ENCODE data around the gene CGRRF1. TPM values are rescaled to one million over a fixed set of nuclear protein-coding genes. Genes with fewer than 3 reads are reported as not detected.
A peak's percentile ranks its signal among the peaks of the same experiment; 100 is the strongest.

CGRRF1 gene
- total and polyA plus RNA-seq, 9 of the 15 experiments (the other 6 are each of a cell fraction or from before 2014, with no cell fraction given): 2.8 to 15.8 (median 4.6) TPM

DNA sequence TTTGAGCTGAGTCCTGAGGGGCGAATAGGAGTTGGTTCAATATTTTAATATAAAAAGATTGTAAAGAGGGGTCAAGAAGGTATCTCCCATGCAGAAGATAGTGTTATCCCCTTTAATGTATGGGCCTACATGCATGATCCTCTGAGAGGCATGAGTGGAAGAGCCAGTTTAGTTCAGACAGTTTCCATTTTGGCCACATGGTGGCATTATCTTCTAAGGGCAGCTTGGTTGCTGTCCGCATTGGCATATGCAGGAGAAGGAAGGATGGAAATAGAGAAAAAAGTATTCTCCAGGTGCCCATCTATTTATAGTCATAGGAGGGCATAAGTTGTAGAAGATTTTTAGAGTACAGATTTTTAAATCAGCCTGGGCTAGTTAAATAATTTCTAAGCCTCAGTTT lies 62.6 kb downstream of the CGRRF1 start (continued):
- no peak for TF ChIP-seq ZNF830 (CRISPR knock-in tag; IDR thresholded peaks at IDR 0.05)
- no peak for TF ChIP-seq SETDB1 (IDR thresholded peaks at IDR 0.05; ENCODE audit: low read length)
- no peak for TF ChIP-seq RBM14 (IDR thresholded peaks at IDR 0.05; ENCODE audit: borderline replicate concordance, insufficient read depth, low read depth, low read length)
- TF ChIP-seq, protein P1, sequence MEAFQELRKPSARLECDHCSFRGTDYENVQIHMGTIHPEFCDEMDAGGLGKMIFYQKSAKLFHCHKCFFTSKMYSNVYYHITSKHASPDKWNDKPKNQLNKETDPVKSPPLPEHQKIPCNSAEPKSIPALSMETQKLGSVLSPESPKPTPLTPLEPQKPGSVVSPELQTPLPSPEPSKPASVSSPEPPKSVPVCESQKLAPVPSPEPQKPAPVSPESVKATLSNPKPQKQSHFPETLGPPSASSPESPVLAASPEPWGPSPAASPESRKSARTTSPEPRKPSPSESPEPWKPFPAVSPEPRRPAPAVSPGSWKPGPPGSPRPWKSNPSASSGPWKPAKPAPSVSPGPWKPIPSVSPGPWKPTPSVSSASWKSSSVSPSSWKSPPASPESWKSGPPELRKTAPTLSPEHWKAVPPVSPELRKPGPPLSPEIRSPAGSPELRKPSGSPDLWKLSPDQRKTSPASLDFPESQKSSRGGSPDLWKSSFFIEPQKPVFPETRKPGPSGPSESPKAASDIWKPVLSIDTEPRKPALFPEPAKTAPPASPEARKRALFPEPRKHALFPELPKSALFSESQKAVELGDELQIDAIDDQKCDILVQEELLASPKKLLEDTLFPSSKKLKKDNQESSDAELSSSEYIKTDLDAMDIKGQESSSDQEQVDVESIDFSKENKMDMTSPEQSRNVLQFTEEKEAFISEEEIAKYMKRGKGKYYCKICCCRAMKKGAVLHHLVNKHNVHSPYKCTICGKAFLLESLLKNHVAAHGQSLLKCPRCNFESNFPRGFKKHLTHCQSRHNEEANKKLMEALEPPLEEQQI (IDR thresholded peaks at IDR 0.05): no peak
- TF ChIP-seq ZFP30 (CRISPR knock-in tag; IDR thresholded peaks at IDR 0.05; ENCODE audit: borderline replicate concordance): no peak
- TF ChIP-seq, protein P2, sequence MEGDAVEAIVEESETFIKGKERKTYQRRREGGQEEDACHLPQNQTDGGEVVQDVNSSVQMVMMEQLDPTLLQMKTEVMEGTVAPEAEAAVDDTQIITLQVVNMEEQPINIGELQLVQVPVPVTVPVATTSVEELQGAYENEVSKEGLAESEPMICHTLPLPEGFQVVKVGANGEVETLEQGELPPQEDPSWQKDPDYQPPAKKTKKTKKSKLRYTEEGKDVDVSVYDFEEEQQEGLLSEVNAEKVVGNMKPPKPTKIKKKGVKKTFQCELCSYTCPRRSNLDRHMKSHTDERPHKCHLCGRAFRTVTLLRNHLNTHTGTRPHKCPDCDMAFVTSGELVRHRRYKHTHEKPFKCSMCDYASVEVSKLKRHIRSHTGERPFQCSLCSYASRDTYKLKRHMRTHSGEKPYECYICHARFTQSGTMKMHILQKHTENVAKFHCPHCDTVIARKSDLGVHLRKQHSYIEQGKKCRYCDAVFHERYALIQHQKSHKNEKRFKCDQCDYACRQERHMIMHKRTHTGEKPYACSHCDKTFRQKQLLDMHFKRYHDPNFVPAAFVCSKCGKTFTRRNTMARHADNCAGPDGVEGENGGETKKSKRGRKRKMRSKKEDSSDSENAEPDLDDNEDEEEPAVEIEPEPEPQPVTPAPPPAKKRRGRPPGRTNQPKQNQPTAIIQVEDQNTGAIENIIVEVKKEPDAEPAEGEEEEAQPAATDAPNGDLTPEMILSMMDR (IDR thresholded peaks at IDR 0.05 in 2 of 3, conservative IDR thresholded peaks at IDR 0.05 in 1 of 3; ENCODE audit: insufficient read depth in 2 of 3, low read depth in 1 of 3, low read length in 3 of 3): peak; percentile 57 to 60 (median 57); a peak in 5 of 6 replicates
- no peak for TF ChIP-seq HNRNPLL (IDR thresholded peaks at IDR 0.05; ENCODE audit: low read depth, low read length, poor library complexity, severe bottlenecking)
- peak; percentile 17 to 68; a peak in 3 of 4 replicates for TF ChIP-seq RAD21 (CRISPR knock-in tag; conservative IDR thresholded peaks at IDR 0.05 in 1 of 2, IDR thresholded peaks at IDR 0.05 in 1 of 2)
- no peak for TF ChIP-seq ZNF785 (CRISPR knock-in tag; IDR thresholded peaks at IDR 0.05)
- TF ChIP-seq POLR2B (IDR thresholded peaks at IDR 0.05; ENCODE audit: low read depth, partially characterized antibody): no peak
- no peak for TF ChIP-seq SAFB2 (IDR thresholded peaks at IDR 0.05; ENCODE audit: borderline replicate concordance, low read depth, low read length, severe bottlenecking)
- TF ChIP-seq, protein P3, sequence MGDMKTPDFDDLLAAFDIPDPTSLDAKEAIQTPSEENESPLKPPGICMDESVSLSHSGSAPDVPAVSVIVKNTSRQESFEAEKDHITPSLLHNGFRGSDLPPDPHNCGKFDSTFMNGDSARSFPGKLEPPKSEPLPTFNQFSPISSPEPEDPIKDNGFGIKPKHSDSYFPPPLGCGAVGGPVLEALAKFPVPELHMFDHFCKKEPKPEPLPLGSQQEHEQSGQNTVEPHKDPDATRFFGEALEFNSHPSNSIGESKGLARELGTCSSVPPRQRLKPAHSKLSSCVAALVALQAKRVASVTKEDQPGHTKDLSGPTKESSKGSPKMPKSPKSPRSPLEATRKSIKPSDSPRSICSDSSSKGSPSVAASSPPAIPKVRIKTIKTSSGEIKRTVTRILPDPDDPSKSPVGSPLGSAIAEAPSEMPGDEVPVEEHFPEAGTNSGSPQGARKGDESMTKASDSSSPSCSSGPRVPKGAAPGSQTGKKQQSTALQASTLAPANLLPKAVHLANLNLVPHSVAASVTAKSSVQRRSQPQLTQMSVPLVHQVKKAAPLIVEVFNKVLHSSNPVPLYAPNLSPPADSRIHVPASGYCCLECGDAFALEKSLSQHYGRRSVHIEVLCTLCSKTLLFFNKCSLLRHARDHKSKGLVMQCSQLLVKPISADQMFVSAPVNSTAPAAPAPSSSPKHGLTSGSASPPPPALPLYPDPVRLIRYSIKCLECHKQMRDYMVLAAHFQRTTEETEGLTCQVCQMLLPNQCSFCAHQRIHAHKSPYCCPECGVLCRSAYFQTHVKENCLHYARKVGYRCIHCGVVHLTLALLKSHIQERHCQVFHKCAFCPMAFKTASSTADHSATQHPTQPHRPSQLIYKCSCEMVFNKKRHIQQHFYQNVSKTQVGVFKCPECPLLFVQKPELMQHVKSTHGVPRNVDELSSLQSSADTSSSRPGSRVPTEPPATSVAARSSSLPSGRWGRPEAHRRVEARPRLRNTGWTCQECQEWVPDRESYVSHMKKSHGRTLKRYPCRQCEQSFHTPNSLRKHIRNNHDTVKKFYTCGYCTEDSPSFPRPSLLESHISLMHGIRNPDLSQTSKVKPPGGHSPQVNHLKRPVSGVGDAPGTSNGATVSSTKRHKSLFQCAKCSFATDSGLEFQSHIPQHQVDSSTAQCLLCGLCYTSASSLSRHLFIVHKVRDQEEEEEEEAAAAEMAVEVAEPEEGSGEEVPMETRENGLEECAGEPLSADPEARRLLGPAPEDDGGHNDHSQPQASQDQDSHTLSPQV (IDR thresholded peaks at IDR 0.05): no peak
- no peak for TF ChIP-seq RAD51 (IDR thresholded peaks at IDR 0.05; ENCODE audit: borderline replicate concordance, low read depth)
- TF ChIP-seq NR2C1 (IDR thresholded peaks at IDR 0.05): no peak
- no peak for TF ChIP-seq NR2C1 (tag; IDR thresholded peaks at IDR 0.05)
- no peak for TF ChIP-seq DDX20 (tag; IDR thresholded peaks at IDR 0.05; ENCODE audit: low read depth)
- TF ChIP-seq, protein P4, sequence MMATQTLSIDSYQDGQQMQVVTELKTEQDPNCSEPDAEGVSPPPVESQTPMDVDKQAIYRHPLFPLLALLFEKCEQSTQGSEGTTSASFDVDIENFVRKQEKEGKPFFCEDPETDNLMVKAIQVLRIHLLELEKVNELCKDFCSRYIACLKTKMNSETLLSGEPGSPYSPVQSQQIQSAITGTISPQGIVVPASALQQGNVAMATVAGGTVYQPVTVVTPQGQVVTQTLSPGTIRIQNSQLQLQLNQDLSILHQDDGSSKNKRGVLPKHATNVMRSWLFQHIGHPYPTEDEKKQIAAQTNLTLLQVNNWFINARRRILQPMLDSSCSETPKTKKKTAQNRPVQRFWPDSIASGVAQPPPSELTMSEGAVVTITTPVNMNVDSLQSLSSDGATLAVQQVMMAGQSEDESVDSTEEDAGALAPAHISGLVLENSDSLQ (IDR thresholded peaks at IDR 0.05): no peak

All from K562 (cell line).